GM23338 (cell line): ENCODE results near the gene SRCAP. TPM values are rescaled to one million over a fixed set of nuclear protein-coding genes. Genes with fewer than 3 reads are reported as not detected.

ENCODE experiments used
- ATAC-seq: fragments of 200-7000 bp; cut with Tn5 transposase; 3 replicates; pipeline ENCODE4 v1.9.1; 2020
- DNase-seq: peaks from one replicate; pipeline ENCODE4 v3.0.0-alpha.2; 2015; ENCODE audit warnings: low spot score
- H2AFZ ChIP-seq: fragments of 200-600 bp; sonication (generic); 2 replicates; pipeline ENCODE4 v1.8.0; 2016; ENCODE audit warnings: antibody characterized with exemption, mild to moderate bottlenecking, moderate library complexity
- H3F3A ChIP-seq: fragments of 200-600 bp; sonication (generic); replicated peaks from 2 replicates; pipeline ENCODE4 v1.8.0; 2017; ENCODE audit warnings: antibody characterized with exemption, mixed run types, low read depth
- H3K27ac ChIP-seq: fragments of 200-600 bp; sonication (generic); 2 replicates; pipeline ENCODE4 v1.6.1; 2016; ENCODE audit warnings: low read depth
- H3K27me3 ChIP-seq: fragments of 200-600 bp; sonication (generic); 2 replicates; pipeline ENCODE4 v1.8.0; 2016; ENCODE audit warnings: mild to moderate bottlenecking, mixed run types, moderate library complexity; ENCODE audit not compliant: insufficient read depth
- H3K36me3 ChIP-seq: fragments of 200-600 bp; sonication (generic); 2 replicates; pipeline ENCODE4 v1.8.0; 2016; ENCODE audit warnings: mild to moderate bottlenecking; ENCODE audit not compliant: insufficient read depth
- H3K4me1 ChIP-seq: fragments of 200-600 bp; sonication (generic); 2 replicates; pipeline ENCODE4 v1.8.0; 2016; ENCODE audit warnings: mild to moderate bottlenecking, moderate library complexity; ENCODE audit not compliant: insufficient read depth
- H3K4me2 ChIP-seq: fragments of 200-600 bp; sonication (generic); 2 replicates; pipeline ENCODE4 v1.7.1; 2017; ENCODE audit warnings: mixed run types
- H3K4me3 ChIP-seq: fragments of 200-600 bp; sonication (generic); 2 replicates; pipeline ENCODE4 v1.6.1; 2016; ENCODE audit warnings: mixed run types
- H3K79me2 ChIP-seq: fragments of 200-600 bp; sonication (generic); replicated peaks from 2 replicates; pipeline ENCODE4 v1.8.0; 2017; ENCODE audit warnings: mild to moderate bottlenecking; ENCODE audit not compliant: insufficient read depth
- H3K9me2 ChIP-seq: fragments of 200-600 bp; sonication (generic); 2 replicates; pipeline ENCODE4 v1.8.0; 2017; ENCODE audit not compliant: insufficient read depth
- H4K20me1 ChIP-seq: fragments of 200-600 bp; sonication (generic); replicated peaks from 2 replicates; pipeline ENCODE4 v1.8.0; 2017; ENCODE audit warnings: mild to moderate bottlenecking; ENCODE audit not compliant: insufficient read depth
- H3K27ac Mint-ChIP-seq: 2 replicates; pipeline ENCODE4 v1.8.0; 2020; ENCODE audit warnings: inconsistent platforms, mild to moderate bottlenecking, moderate library complexity, mixed read lengths
- H3K27me3 Mint-ChIP-seq: 3 replicates; pipeline ENCODE4 v1.8.0; 2022; ENCODE audit warnings: low read depth, mild to moderate bottlenecking, moderate library complexity, mixed read lengths, inconsistent platforms; ENCODE audit not compliant: insufficient read depth, poor library complexity
- H3K36me3 Mint-ChIP-seq: 3 replicates; pipeline ENCODE4 v1.8.0; 2021; ENCODE audit warnings: low read depth, mild to moderate bottlenecking, inconsistent platforms, moderate library complexity, mixed read lengths
- H3K4me1 Mint-ChIP-seq: 3 replicates; pipeline ENCODE4 v1.8.0; 2020; ENCODE audit warnings: mild to moderate bottlenecking, inconsistent platforms, mixed read lengths
- H3K4me3 Mint-ChIP-seq: 3 replicates; pipeline ENCODE4 v1.8.0; 2021; ENCODE audit warnings: moderate library complexity, mild to moderate bottlenecking, inconsistent platforms, mixed read lengths
- H3K9me3 Mint-ChIP-seq: 3 replicates; pipeline ENCODE4 v1.8.0; 2020; ENCODE audit warnings: moderate library complexity, mild to moderate bottlenecking, inconsistent platforms, mixed read lengths
- CREB1 ChIP-seq: fragments of 250-450 bp; sonication (Bioruptor Pico); IDR thresholded peaks from 2 replicates; pipeline ENCODE4 v1.5.0; 2020; ENCODE audit warnings: low read depth, mild to moderate bottlenecking, moderate library complexity
- EZH2phosphoT487 ChIP-seq: fragments of 200-600 bp; sonication (generic); IDR thresholded peaks from one replicate; pipeline ENCODE4 v1.8.1; 2018; ENCODE audit warnings: antibody characterized with exemption; ENCODE audit not compliant: unreplicated experiment
- polyA plus RNA-seq: library from polyadenylated mRNA; unstranded; fragments of >200 nt; fragmentation: Nextera tagmentation; extraction: Ambion mirVana; gene quantifications from 2 replicates; pipeline ENCODE4 v1.2.1, GENCODE V29; 2016
- total RNA-seq: library from RNA; depleted of rRNA; stranded (reverse); fragments of >200 nt; shearing (Covaris generic); gene quantifications from 2 replicates; pipeline ENCODE4 v1.2.3, GENCODE V29; 2014
- TF ChIP-seq, protein P1 (sequence below): fragments of 250-450 bp; sonication (Bioruptor Pico); IDR thresholded peaks from 2 replicates; pipeline ENCODE4 v1.5.0; 2020; ENCODE audit warnings: mild to moderate bottlenecking, moderate library complexity
- TF ChIP-seq, protein P2 (sequence below): IDR thresholded peaks from 2 replicates; pipeline ENCODE4 v1.6.1; 2016; ENCODE audit warnings: antibody characterized with exemption

SRCAP gene
- total and polyA plus RNA-seq, 2 experiments from 2014 or later = 15.3 to 38.4 TPM

DNA sequence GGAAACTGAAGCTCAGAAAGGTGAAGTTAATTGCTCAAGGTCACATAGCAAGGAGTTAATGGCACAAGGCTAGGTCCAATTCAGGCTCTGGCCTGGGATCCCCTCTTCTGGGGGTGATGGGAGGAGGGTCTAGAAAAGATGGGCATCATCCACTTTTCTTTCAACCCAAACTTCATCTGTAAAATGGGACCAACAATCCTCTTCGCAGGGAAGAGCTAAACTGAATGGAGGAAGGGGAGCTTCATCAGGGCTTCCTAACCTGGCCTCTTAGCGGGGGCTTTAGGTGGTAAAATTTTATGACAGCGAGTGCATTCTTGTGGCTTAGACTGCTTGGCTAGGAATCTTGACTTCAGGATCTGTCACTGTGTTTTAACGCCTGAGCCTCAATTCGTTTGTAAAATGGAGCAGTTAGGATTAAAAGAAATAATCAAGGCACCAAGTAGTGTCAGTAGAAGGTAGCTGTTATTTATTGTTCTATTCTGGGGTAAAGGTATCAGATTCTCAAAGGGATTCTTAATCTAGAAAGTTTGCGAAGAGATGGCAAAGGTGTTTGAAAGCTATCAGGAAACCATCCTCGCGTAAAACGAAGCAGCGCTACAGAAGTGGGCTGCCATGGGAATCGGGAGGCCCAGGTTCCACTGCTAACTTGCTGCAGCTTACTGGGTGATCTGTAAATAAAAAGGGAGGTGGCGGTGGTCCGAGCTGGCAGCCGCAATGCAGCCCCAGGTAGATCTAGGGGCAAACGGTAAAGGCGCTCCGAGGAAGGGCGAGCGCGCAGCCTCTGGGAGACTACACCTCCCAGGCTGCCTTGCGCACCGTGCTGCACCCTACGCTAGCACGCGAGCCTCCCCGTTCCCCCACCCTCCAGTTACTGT is 1.5 kb upstream of the SRCAP start:
- Histone ChIP-seq H2AFZ (no peak overlapping the region), H3K27ac (peak overlapping the region; percentile 100; the same call in 1 of the 2 replicates), H3F3A (peaks cover 26% of the 10 kb centered on the region), H3K4me3 (peak overlapping the region; percentile 98), H3K9me2 (no peaks in the 10 kb centered on the region), H4K20me1 (peaks cover 44% of the 10 kb centered on the region), H3K36me3 (peaks cover 24% of the 10 kb centered on the region), H3K4me2 (peak overlapping the region; percentile 78), H3K4me1 (peaks cover 17% of the 10 kb centered on the region), H3K27me3 (peaks cover 53% of the 10 kb centered on the region), H3K79me2 (peaks cover 32% of the 10 kb centered on the region)
- H3K27ac Mint-ChIP-seq = peak overlapping the region; percentile 100
- H3K36me3 Mint-ChIP-seq = peaks cover 30% of the 10 kb centered on the region
- peaks cover 60% of the 10 kb centered on the region for H3K27me3 Mint-ChIP-seq
- H3K9me3 Mint-ChIP-seq = no peaks in the 10 kb centered on the region; the same call in 1 of the 3 replicates
- ATAC-seq = peak; percentile 90
- H3K4me1 Mint-ChIP-seq = peaks cover 22% of the 10 kb centered on the region
- peak; percentile 98 for DNase-seq
- peak overlapping the region; percentile 97 for H3K4me3 Mint-ChIP-seq
- peak; percentile 75 for TF ChIP-seq CREB1 (CRISPR knock-in tag)
- TF ChIP-seq, protein P1, sequence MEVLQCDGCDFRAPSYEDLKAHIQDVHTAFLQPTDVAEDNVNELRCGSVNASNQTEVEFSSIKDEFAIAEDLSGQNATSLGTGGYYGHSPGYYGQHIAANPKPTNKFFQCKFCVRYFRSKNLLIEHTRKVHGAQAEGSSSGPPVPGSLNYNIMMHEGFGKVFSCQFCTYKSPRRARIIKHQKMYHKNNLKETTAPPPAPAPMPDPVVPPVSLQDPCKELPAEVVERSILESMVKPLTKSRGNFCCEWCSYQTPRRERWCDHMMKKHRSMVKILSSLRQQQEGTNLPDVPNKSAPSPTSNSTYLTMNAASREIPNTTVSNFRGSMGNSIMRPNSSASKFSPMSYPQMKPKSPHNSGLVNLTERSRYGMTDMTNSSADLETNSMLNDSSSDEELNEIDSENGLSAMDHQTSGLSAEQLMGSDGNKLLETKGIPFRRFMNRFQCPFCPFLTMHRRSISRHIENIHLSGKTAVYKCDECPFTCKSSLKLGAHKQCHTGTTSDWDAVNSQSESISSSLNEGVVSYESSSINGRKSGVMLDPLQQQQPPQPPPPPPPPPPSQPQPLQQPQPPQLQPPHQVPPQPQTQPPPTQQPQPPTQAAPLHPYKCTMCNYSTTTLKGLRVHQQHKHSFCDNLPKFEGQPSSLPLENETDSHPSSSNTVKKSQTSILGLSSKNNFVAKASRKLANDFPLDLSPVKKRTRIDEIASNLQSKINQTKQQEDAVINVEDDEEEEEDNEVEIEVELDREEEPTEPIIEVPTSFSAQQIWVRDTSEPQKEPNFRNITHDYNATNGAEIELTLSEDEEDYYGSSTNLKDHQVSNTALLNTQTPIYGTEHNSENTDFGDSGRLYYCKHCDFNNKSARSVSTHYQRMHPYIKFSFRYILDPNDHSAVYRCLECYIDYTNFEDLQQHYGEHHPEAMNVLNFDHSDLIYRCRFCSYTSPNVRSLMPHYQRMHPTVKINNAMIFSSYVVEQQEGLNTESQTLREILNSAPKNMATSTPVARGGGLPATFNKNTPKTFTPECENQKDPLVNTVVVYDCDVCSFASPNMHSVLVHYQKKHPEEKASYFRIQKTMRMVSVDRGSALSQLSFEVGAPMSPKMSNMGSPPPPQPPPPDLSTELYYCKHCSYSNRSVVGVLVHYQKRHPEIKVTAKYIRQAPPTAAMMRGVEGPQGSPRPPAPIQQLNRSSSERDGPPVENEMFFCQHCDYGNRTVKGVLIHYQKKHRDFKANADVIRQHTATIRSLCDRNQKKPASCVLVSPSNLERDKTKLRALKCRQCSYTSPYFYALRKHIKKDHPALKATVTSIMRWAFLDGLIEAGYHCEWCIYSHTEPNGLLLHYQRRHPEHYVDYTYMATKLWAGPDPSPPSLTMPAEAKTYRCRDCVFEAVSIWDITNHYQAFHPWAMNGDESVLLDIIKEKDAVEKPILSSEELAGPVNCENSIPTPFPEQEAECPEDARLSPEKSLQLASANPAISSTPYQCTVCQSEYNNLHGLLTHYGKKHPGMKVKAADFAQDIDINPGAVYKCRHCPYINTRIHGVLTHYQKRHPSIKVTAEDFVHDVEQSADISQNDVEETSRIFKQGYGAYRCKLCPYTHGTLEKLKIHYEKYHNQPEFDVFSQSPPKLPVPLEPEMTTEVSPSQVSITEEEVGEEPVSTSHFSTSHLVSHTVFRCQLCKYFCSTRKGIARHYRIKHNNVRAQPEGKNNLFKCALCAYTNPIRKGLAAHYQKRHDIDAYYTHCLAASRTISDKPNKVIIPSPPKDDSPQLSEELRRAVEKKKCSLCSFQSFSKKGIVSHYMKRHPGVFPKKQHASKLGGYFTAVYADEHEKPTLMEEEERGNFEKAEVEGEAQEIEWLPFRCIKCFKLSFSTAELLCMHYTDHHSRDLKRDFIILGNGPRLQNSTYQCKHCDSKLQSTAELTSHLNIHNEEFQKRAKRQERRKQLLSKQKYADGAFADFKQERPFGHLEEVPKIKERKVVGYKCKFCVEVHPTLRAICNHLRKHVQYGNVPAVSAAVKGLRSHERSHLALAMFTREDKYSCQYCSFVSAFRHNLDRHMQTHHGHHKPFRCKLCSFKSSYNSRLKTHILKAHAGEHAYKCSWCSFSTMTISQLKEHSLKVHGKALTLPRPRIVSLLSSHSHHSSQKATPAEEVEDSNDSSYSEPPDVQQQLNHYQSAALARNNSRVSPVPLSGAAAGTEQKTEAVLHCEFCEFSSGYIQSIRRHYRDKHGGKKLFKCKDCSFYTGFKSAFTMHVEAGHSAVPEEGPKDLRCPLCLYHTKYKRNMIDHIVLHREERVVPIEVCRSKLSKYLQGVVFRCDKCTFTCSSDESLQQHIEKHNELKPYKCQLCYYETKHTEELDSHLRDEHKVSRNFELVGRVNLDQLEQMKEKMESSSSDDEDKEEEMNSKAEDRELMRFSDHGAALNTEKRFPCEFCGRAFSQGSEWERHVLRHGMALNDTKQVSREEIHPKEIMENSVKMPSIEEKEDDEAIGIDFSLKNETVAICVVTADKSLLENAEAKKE (CRISPR knock-in tag) = no peak
- no peak for TF ChIP-seq EZH2phosphoT487
- TF ChIP-seq, protein P2, sequence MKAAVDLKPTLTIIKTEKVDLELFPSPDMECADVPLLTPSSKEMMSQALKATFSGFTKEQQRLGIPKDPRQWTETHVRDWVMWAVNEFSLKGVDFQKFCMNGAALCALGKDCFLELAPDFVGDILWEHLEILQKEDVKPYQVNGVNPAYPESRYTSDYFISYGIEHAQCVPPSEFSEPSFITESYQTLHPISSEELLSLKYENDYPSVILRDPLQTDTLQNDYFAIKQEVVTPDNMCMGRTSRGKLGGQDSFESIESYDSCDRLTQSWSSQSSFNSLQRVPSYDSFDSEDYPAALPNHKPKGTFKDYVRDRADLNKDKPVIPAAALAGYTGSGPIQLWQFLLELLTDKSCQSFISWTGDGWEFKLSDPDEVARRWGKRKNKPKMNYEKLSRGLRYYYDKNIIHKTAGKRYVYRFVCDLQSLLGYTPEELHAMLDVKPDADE = peak; percentile 85
